Gastroesophageal sphincter (tissue), 4 donors: ENCODE measurements around the gene ACP7. TPM values are rescaled to one million over a fixed set of nuclear protein-coding genes. Genes with fewer than 3 reads are reported as not detected.

Experiments
- ATAC-seq: fragments of 150-250 bp; one replicate; pipeline ENCODE4 v1.9.1; 2016; ENCODE audit warnings: mild to moderate bottlenecking, moderate library complexity
- H3K27ac ChIP-seq, 4 donors: fragments of 200-600 bp; sonication (generic) in 3 of 4; 1 replicate in 3 of 4; 2 replicates in 1 of 4; pipeline ENCODE4 v1.5.1; 2016 to 2019
- H3K27me3 ChIP-seq: fragments of 200-600 bp; sonication (generic); one replicate; pipeline ENCODE4 v1.5.1; 2019
- H3K36me3 ChIP-seq, 2 donors: fragments of 200-600 bp; sonication (generic); one replicate each; pipeline ENCODE4 v1.5.1; 2019; ENCODE audit warnings: control low read depth in 1 of 2
- H3K4me1 ChIP-seq, 3 donors: fragments of 200-600 bp; sonication (generic); 1 replicate in 2 of 3; 2 replicates in 1 of 3; pipeline ENCODE4 v1.5.1; 2016 to 2019; ENCODE audit warnings: control low read depth in 2 of 3
- H3K4me3 ChIP-seq, 2 donors: fragments of 200-600 bp; sonication (generic); one replicate each; pipeline ENCODE4 v1.5.1; 2019; ENCODE audit warnings: mild to moderate bottlenecking in 1 of 2, moderate library complexity in 1 of 2
- H3K9me3 ChIP-seq, 3 donors: fragments of 200-600 bp; sonication (generic); one replicate each; pipeline ENCODE4 v1.5.1; 2017 to 2019; ENCODE audit warnings: control low read depth in 2 of 3
- CTCF ChIP-seq, 4 experiments: fragments of 200-600 bp in 2 of 4; fragments of 450-650 bp in 2 of 4; sonication (generic) in 1 of 4; IDR thresholded peaks; one replicate each; pipeline ENCODE4 v1.5.1; 2017 to 2019; ENCODE audit warnings: antibody characterized with exemption in 4 of 4, mild to moderate bottlenecking in 2 of 4, moderate library complexity in 2 of 4
- EP300 ChIP-seq: sonication (generic); formaldehyde crosslinking; IDR thresholded peaks from one replicate; pipeline ENCODE4 v1.6.1; 2017; ENCODE audit warnings: antibody characterized with exemption, mild to moderate bottlenecking
- POLR2A ChIP-seq, 2 donors: fragments of 450-650 bp; IDR thresholded peaks; one replicate each; pipeline ENCODE4 v1.6.1; 2017; ENCODE audit warnings: antibody characterized with exemption in 2 of 2, mild to moderate bottlenecking in 2 of 2, moderate library complexity in 1 of 2
- POLR2AphosphoS5 ChIP-seq: sonication (generic); formaldehyde crosslinking; IDR thresholded peaks from one replicate; pipeline ENCODE4 v1.6.1; 2017; ENCODE audit warnings: antibody characterized with exemption
- WGBS, 2 donors: methylation state at CpG; one replicate each; pipeline ENCODE4 v1.1.5; 2018; ENCODE audit warnings: low coverage in 1 of 2; 5-methylcytosine and 5-hydroxymethylcytosine counted together
- total RNA-seq, 4 donors: library from RNA; depleted of rRNA; stranded (reverse); fragments of >200 nt; gene quantifications; one replicate each; pipeline ENCODE4 v1.1.0, GENCODE V29; 2016

Gene ACP7
- total RNA-seq, 4 donors from 2014 or later = 0.08 TPM; not detected in 3

DNA sequence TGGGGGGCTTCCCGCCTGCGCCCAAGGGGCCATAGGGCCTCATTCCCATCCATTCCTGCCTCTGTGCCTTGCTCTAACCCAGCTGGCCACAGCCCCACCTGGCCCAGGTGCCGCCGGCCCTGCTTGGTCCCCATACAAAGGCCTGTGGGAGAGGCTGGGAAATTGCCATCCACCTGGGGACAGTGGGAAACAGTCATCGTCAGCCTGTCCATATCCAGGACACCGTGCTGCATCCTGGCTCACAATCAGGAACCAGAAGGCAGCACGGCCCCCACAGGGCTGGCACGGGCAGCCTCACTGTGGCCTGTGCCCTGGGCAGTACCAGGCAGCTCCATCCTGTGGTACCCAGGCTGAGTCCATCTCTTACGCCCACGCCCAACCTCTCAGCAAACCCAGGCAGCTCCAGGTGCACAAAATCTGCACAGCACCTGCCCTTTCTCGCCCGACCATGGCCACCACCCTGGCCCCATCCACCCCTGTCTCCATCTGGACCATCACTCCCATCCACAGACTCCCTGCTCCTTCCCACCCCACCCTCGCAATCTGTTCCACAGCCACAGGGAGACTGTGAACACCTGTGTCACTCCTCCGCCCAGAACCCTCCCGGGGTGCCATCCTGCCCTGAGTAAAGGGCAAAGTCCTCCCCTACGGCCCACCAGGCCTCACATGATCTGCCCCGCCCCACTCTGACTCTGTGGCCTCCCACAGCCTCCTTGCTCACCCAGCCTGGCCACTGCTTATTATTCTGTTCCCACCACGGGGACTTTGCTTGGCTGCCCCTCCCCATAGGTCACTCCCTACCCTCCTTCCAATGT is 30.7 kb upstream of the ACP7 start:
- WGBS, 2 donors = 75 to 84% methylated on average over 8 to 12 of the region's 18 CpGs
- Histone ChIP-seq H3K27ac (no peak overlapping the region), H3K27me3 (peaks cover 26% of the 10 kb centered on the region), H3K4me3 (no peak overlapping the region), H3K9me3 (peaks cover 0 to 8% (median 0%) of the 10 kb centered on the region in 3 donors), H3K4me1 (no peaks in the 10 kb centered on the region), H3K36me3 (no peaks in the 10 kb centered on the region)
- TF ChIP-seq EP300 (no peak), POLR2AphosphoS5 (no peak), POLR2A (IDR thresholded peaks at IDR 0.05) (no peak), CTCF (IDR thresholded peaks at IDR 0.05) (no peak)
- no peak for ATAC-seq

GRCh38 chr19:39054091-39054470 is 30.1 kb upstream of the ACP7 start:
- H3K27ac ChIP-seq = no peak overlapping the region
- WGBS, 2 donors = 71 to 100% methylated on average over 1 to 2 of the region's 2 CpGs
- TF ChIP-seq POLR2AphosphoS5 = no peak
- TF ChIP-seq EP300 = no peak
- TF ChIP-seq POLR2A (IDR thresholded peaks at IDR 0.05) = no peak
- no peak for TF ChIP-seq CTCF (IDR thresholded peaks at IDR 0.05)

GRCh38 chr19:39057615-39058014 is 26.6 kb upstream of the ACP7 start:
- WGBS, 2 donors = 68 to 86% methylated on average over 1 to 3 of the region's 3 CpGs
- no peak for ATAC-seq
- H3K27ac ChIP-seq = no peak overlapping the region
- TF ChIP-seq EP300 = no peak
- TF ChIP-seq POLR2AphosphoS5 = no peak
- no peak for TF ChIP-seq CTCF (IDR thresholded peaks at IDR 0.05)
- TF ChIP-seq POLR2A (IDR thresholded peaks at IDR 0.05) = no peak
- no peaks in the 10 kb centered on the region for H3K4me1 ChIP-seq
- H3K4me3 ChIP-seq = no peak overlapping the region
- peaks cover 24% of the 10 kb centered on the region for H3K27me3 ChIP-seq
- no peaks in the 10 kb centered on the region for H3K36me3 ChIP-seq
- H3K9me3 ChIP-seq = peaks cover 0 to 8% (median 0%) of the 10 kb centered on the region in 3 donors

More at GRCh38 chr19:39054091-39054470, 30.1 kb upstream of the ACP7 start:
- Histone ChIP-seq H3K27me3 (peaks cover 26% of the 10 kb centered on the region), H3K4me3 (no peak overlapping the region), H3K9me3 (peaks cover 0 to 8% (median 0%) of the 10 kb centered on the region in 3 donors), H3K4me1 (no peaks in the 10 kb centered on the region), H3K36me3 (no peaks in the 10 kb centered on the region)
- ATAC-seq = no peak

GRCh38 chr19:39059302-39059701 is 24.9 kb upstream of the ACP7 start:
- no peak for ATAC-seq
- H3K9me3 ChIP-seq = peaks cover 0 to 7% (median 0%) of the 10 kb centered on the region in 3 donors
- peaks cover 36% of the 10 kb centered on the region for H3K27me3 ChIP-seq
- no peaks in the 10 kb centered on the region for H3K36me3 ChIP-seq
- no peak overlapping the region for H3K4me3 ChIP-seq
- H3K27ac ChIP-seq = no peak overlapping the region
- no peaks in the 10 kb centered on the region for H3K4me1 ChIP-seq
- TF ChIP-seq EP300 = no peak
- no peak for TF ChIP-seq POLR2AphosphoS5
- no peak for TF ChIP-seq POLR2A (IDR thresholded peaks at IDR 0.05)
- no peak for TF ChIP-seq CTCF (IDR thresholded peaks at IDR 0.05)

DNA sequence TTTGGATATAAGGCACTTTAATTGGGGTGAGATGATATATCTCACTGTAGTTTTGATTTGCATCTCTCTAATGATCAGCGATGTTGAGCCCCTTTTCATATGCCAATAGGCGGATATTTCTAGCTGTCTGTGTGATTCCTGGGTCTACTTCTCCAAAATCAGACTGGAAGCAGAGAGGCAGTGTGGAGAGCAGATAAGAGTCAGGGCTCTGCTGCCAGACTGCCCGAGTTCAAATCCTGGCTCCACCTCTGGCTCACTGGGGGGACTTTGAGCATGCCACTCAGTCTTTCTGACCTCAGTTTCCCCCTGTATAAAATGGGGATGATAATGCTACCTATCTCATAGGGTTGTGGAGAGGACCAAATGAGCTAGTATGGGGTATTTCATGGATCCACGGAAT is 24.0 kb upstream of the ACP7 start:
- Histone ChIP-seq H3K36me3 (no peaks in the 10 kb centered on the region), H3K9me3 (no peaks in the 10 kb centered on the region), H3K4me3 (no peak overlapping the region), H3K4me1 (no peaks in the 10 kb centered on the region), H3K27ac (no peak overlapping the region), H3K27me3 (peaks cover 37% of the 10 kb centered on the region)
- TF ChIP-seq CTCF (IDR thresholded peaks at IDR 0.05) = no peak
- no peak for TF ChIP-seq EP300
- no peak for TF ChIP-seq POLR2AphosphoS5
- TF ChIP-seq POLR2A (IDR thresholded peaks at IDR 0.05) = no peak
- 75 to 78% methylated on average over 1 to 4 of the region's 4 CpGs for WGBS, 2 donors
- no peak for ATAC-seq
